GM23338 (cell line): Measurements from ENCODE around the gene YWHAE.

Experiments used
- EZH2 ChIP-seq: fragments of 200-600 bp; sonication (generic); IDR thresholded peaks from one replicate; pipeline ENCODE4 v1.8.0; 2017; ENCODE audit warnings: antibody characterized with exemption, mild to moderate bottlenecking, low read depth; ENCODE audit not compliant: unreplicated experiment
- TF ChIP-seq, protein P1 (sequence below), 2 experiments: fragments of 200-600 bp in 1 of 2; sonication (generic) in 1 of 2; conservative IDR thresholded peaks; 2 replicates each; pipeline versions ENCODE4 v1.5.1 to v1.6.1; 2016 to 2017; ENCODE audit warnings: antibody characterized with exemption in 2 of 2, low read depth in 2 of 2, mild to moderate bottlenecking in 2 of 2, moderate library complexity in 1 of 2

DNA sequence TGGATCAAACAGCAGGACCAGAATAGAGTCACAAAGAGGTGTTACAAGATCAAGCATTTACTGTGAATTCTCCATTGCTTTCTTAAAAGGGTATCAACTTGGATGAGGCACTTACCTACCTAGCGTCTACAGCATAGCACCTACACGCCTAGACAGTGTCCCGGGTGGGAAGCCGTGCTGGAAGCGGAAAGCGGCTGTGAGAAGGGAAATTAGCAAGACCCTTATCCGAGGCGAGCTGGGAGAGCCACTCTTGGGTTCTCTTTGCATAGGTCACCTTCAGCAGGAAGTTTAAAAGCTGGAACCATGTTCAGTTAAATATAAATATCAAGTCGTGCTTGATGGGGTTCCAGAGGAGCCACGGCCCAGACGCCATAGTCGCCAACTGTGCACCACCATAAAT is 74.3 kb downstream of the YWHAE start:
- TF ChIP-seq EZH2, result no peak
- TF ChIP-seq, protein P1, sequence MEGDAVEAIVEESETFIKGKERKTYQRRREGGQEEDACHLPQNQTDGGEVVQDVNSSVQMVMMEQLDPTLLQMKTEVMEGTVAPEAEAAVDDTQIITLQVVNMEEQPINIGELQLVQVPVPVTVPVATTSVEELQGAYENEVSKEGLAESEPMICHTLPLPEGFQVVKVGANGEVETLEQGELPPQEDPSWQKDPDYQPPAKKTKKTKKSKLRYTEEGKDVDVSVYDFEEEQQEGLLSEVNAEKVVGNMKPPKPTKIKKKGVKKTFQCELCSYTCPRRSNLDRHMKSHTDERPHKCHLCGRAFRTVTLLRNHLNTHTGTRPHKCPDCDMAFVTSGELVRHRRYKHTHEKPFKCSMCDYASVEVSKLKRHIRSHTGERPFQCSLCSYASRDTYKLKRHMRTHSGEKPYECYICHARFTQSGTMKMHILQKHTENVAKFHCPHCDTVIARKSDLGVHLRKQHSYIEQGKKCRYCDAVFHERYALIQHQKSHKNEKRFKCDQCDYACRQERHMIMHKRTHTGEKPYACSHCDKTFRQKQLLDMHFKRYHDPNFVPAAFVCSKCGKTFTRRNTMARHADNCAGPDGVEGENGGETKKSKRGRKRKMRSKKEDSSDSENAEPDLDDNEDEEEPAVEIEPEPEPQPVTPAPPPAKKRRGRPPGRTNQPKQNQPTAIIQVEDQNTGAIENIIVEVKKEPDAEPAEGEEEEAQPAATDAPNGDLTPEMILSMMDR (conservative IDR thresholded peaks at IDR 0.05; ENCODE audit: low read depth in 2 of 2), result no peak
